Measurements from ENCODE around the gene PFDN4. TPM values are rescaled to one million over a fixed set of nuclear protein-coding genes. Genes with fewer than 3 reads are reported as not detected.
"Not testable (repeated sequence)": the region's sequence is repeated elsewhere in the genome, so short reads cannot be mapped to it uniquely, and the experiment has no call there.

Gene PFDN4
- total RNA-seq, 2 donors from 2014 or later, result 43.2 to 44.8 TPM

GRCh38 chr20:54237116-54237943, 29.4 kb downstream of the PFDN4 start:
- Histone ChIP-seq H3K9me3 (no peaks in the 10 kb centered on the region), H3K27me3 (replicated peaks; ENCODE audit: insufficient read depth) (peaks cover 2% of the 10 kb centered on the region), H3K4me1 (replicated peaks) (no peaks in the 10 kb centered on the region), H3K36me3 (no peaks in the 10 kb centered on the region), H3K4me3 (no peak overlapping the region), H3K27ac (no peak overlapping the region)
- intact Hi-C loops (cut with DNase I), result no loop called here
- DNase-seq (ENCODE audit: low spot score), result no peak
- WGBS, result 63% methylated on average over 12 of the region's 12 CpGs
- no peak for TF ChIP-seq POLR2AphosphoS5 (IDR thresholded peaks at IDR 0.05)
- no peak for TF ChIP-seq POLR2A (IDR thresholded peaks at IDR 0.05)
- no peak for TF ChIP-seq CTCF (IDR thresholded peaks at IDR 0.05)

- Histone ChIP-seq H3K27me3 (replicated peaks; ENCODE audit: insufficient read depth) (no peaks in the 10 kb centered on the region), H3K4me1 (replicated peaks) (no peaks in the 10 kb centered on the region), H3K36me3 (no peaks in the 10 kb centered on the region), H3K27ac (no peak overlapping the region), H3K9me3 (no peaks in the 10 kb centered on the region), H3K4me3 (no peak overlapping the region)
- DNase-seq (ENCODE audit: low spot score), result no peak
- TF ChIP-seq POLR2AphosphoS5 (IDR thresholded peaks at IDR 0.05) (no peak), POLR2A (IDR thresholded peaks at IDR 0.05) (no peak), CTCF (IDR thresholded peaks at IDR 0.05) (no peak)
- intact Hi-C loops (cut with DNase I), result no loop called here
- 81% methylated on average over 4 of the region's 4 CpGs for WGBS
Observed at GRCh38 chr20:54244113-54244512, 36.2 kb downstream of the PFDN4 start.

DNA sequence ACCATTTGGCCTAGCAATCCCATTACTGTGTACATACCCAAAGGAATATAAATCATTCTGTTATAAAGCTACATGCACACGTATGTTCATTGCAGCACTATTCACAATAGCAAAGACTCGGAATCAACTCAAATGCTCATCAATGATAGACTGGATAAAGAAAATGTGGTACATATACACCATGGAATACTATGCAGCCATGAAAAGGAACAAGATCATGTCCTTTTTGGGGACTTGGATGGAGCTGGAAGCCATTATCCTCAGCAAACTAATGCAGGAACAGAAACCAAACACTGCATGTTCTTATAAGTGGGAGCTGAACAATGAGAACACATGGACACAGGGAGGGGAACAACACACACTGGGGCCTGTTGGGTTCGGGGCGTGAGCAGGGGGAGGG, 40.8 kb downstream of the PFDN4 start:
- H3K4me3 ChIP-seq; DNase-seq (ENCODE audit: low spot score); H3K27me3 ChIP-seq (replicated peaks; ENCODE audit: insufficient read depth); H3K4me1 ChIP-seq (replicated peaks); H3K9me3 ChIP-seq; intact Hi-C loops (cut with DNase I); H3K36me3 ChIP-seq; H3K27ac ChIP-seq: not testable (repeated sequence)
- 93% methylated on average over 4 of the region's 4 CpGs for WGBS

DNA sequence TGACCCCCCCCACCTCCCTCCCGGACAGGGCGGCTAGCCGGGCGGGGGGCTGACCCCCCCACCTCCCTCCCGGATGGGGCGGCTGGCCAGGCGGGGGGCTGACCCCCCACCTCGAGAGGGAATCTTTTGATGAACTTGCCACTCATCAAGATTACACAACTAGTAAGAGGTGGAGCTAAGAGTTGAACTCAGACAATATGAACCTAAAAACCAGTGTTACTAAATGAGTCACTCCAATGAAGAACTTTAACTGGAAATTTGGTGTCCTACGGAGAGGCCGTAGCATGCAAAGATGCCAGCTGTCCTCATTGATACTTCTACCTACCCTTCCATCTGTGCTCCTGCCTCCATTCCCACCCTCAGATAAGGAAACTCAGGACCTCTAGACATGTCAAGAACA, 42.8 kb downstream of the PFDN4 start:
- no peaks in the 10 kb centered on the region for H3K36me3 ChIP-seq
- WGBS, result 90% methylated on average over 6 of the region's 10 CpGs
- no peaks in the 10 kb centered on the region for H3K4me1 ChIP-seq (replicated peaks)
- DNase-seq (ENCODE audit: low spot score), result no peak
- H3K4me3 ChIP-seq, result no peak overlapping the region
- no peaks in the 10 kb centered on the region for H3K9me3 ChIP-seq
- no peak overlapping the region for H3K27ac ChIP-seq
- no peaks in the 10 kb centered on the region for H3K27me3 ChIP-seq (replicated peaks; ENCODE audit: insufficient read depth)
- TF ChIP-seq POLR2AphosphoS5 (IDR thresholded peaks at IDR 0.05) (no peak), CTCF (IDR thresholded peaks at IDR 0.05) (no peak), POLR2A (IDR thresholded peaks at IDR 0.05) (no peak)
- intact Hi-C loops (cut with DNase I), result no loop called here

DNA sequence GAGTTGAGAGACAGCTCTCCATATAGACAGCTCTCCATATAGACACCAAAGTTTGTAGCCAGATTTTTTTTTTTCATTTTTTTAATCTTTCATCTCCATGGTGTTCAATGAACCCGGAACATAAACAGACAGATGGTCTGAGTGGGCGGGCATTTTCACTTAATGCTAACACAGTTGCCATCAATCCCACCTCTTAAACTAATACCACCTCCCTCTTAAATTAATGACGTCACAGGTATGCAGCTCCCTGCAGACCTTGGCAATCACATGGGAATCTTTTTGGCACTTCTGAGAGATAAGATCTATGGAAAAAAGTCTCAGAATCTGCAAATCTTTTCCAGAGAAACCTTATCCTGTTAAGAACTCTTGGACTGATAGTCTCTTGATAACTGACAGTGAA, 43.2 kb downstream of the PFDN4 start:
- Histone ChIP-seq H3K9me3 (no peaks in the 10 kb centered on the region), H3K27ac (no peak overlapping the region), H3K4me3 (no peak overlapping the region), H3K27me3 (replicated peaks; ENCODE audit: insufficient read depth) (no peaks in the 10 kb centered on the region), H3K36me3 (no peaks in the 10 kb centered on the region), H3K4me1 (replicated peaks) (no peaks in the 10 kb centered on the region)
- TF ChIP-seq CTCF (IDR thresholded peaks at IDR 0.05), result no peak
- WGBS, result 60% methylated on average over 3 of the region's 3 CpGs
- intact Hi-C loops (cut with DNase I), result no loop called here
- DNase-seq (ENCODE audit: low spot score), result no peak
